Common myeloid progenitor, CD34-positive (primary cell): ENCODE measurements around the gene FAM107B.

ENCODE experiments used
- CTCF ChIA-PET: fragments of 350-600 bp; sonication (Branson Sonifier 250); formaldehyde crosslinking; loops from one replicate; lab custom pipeline; 2021; ENCODE audit warnings: antibody characterized with exemption; lab: Charles Lee
- POLR2A ChIA-PET: fragments of 350-600 bp; sonication (Branson Sonifier 250); formaldehyde crosslinking; loops from one replicate; lab custom pipeline; 2021; ENCODE audit warnings: antibody characterized with exemption; lab: Charles Lee
- DNase-seq, 3 donors: peaks; one replicate each; pipeline versions ENCODE4 v3.0.0 to v3.0.0-alpha.2; 2013
- H3K27ac ChIP-seq, 2 experiments: 1 replicate in 1 of 2; 2 replicates in 1 of 2; pipeline ENCODE4 v1.7.0; 2013; ENCODE audit warnings: inconsistent platforms in 2 of 2, low read length in 2 of 2, mild to moderate bottlenecking in 2 of 2, low read depth in 1 of 2, moderate library complexity in 1 of 2; ENCODE audit not compliant: severe bottlenecking in 2 of 2, insufficient read depth in 1 of 2, poor library complexity in 1 of 2
- H3K27me3 ChIP-seq, 5 experiments: replicated peaks in 2 of 5; 1 replicate in 3 of 5; 2 replicates in 2 of 5; pipeline versions ENCODE4 v1.6.1 to v1.7.0; 2013; ENCODE audit warnings: low read length in 4 of 5, mild to moderate bottlenecking in 2 of 5, moderate library complexity in 2 of 5, inconsistent platforms in 1 of 5; ENCODE audit not compliant: insufficient read depth in 5 of 5, control insufficient read depth in 4 of 5
- H3K36me3 ChIP-seq, 4 experiments: 1 replicate in 2 of 4; 2 replicates in 2 of 4; pipeline versions ENCODE4 v1.6.1 to v1.7.0; 2013; ENCODE audit warnings: low read length in 3 of 4, control low read depth in 1 of 4, mild to moderate bottlenecking in 1 of 4; ENCODE audit not compliant: control insufficient read depth in 4 of 4, insufficient read depth in 4 of 4
- H3K4me1 ChIP-seq, 4 experiments: 1 replicate in 3 of 4; 2 replicates in 1 of 4; pipeline versions ENCODE4 v1.6.1 to v1.7.1; 2013; ENCODE audit warnings: low read length in 3 of 4, mild to moderate bottlenecking in 3 of 4, control low read depth in 1 of 4, inconsistent platforms in 1 of 4, moderate library complexity in 1 of 4; ENCODE audit not compliant: control insufficient read depth in 4 of 4, insufficient read depth in 4 of 4; ENCODE audit errors: control extremely low read depth in 1 of 4
- H3K4me3 ChIP-seq, 7 experiments: 1 replicate in 4 of 7; 2 replicates in 3 of 7; pipeline versions ENCODE4 v1.5.1 to v1.7.0; 2013; ENCODE audit warnings: mild to moderate bottlenecking in 7 of 7, low read length in 6 of 7, moderate library complexity in 6 of 7, inconsistent platforms in 2 of 7, low read depth in 2 of 7, control low read depth in 1 of 7; ENCODE audit not compliant: insufficient read depth in 4 of 7, control insufficient read depth in 1 of 7; ENCODE audit errors: extremely low read depth in 1 of 7
- H3K9me3 ChIP-seq, 5 experiments: 1 replicate in 4 of 5; 2 replicates in 1 of 5; pipeline versions ENCODE4 v1.6.1 to v1.7.1; 2013; ENCODE audit warnings: low read length in 4 of 5, mild to moderate bottlenecking in 2 of 5, inconsistent platforms in 1 of 5, low read depth in 1 of 5, moderate library complexity in 1 of 5; ENCODE audit not compliant: control insufficient read depth in 4 of 5, insufficient read depth in 2 of 5; ENCODE audit errors: control extremely low read depth in 1 of 5
- WGBS: methylation state at CpG from one replicate; pipeline ENCODE4 v1.1.5; 2013; ENCODE audit not compliant: insufficient coverage; 5-methylcytosine and 5-hydroxymethylcytosine counted together

FAM107B gene

DNA sequence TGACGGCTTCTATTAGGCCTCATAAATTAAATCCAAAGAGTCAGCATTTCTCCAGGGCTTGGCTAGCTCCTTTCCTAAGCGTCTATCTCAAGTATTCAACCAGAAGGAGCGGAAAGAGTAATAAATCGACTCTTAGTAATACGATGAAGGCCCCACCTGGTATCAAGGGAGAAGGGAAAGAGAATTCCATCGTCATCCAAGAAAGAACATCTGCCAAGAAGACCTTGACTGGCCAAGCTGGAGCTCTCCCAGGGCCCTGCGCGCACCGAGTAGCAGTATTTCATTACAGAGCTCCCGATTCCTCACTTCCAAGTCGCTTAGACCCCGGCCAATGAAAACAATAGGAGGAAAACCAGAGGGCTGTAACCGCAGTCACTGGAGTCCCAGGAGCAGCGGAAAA, 266.0 kb downstream of the FAM107B start:
- H3K4me3 ChIP-seq, result no peak overlapping the region
- H3K4me1 ChIP-seq, result peaks cover 8 to 15% (median 14%) of the 10 kb centered on the region in 4 experiments
- peaks cover 0 to 14% (median 4%) of the 10 kb centered on the region in 5 experiments for H3K9me3 ChIP-seq
- ChIA-PET POLR2A (no interaction called here), CTCF (interaction anchor here (1.2 to 1.5 kb wide), 3 partner anchors 10 to 314 kb away, joined by 3 to 5 read pairs (median 3); no protein-coding TSS in a partner anchor)
- 99% methylated on average over 13 of the region's 14 CpGs for WGBS
- peaks cover 0 to 17% (median 4%) of the 10 kb centered on the region in 5 experiments for H3K27me3 ChIP-seq
- no peaks in the 10 kb centered on the region for H3K36me3 ChIP-seq
- no peak overlapping the region for H3K27ac ChIP-seq
- no peak for DNase-seq

DNA sequence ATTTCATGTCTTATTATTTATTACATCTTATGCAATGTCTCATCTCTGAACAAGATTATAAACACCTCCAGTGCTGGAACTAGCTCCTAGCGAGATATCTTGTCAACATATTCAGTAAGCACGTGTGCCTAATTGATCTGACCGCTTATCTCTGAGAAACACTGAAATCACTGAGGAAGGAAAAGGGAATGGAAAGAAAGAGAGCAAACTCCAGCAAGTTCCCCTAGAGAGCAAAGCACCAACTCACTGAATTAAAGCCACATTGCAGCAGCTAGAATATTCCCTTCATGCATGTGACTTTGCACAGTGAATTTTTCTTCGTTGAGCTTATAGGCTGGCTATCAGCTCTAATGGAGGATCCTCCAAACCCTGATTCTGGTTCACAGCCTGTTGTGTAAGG, 266.9 kb downstream of the FAM107B start:
- Histone ChIP-seq H3K36me3 (no peaks in the 10 kb centered on the region), H3K9me3 (peaks cover 0 to 14% (median 4%) of the 10 kb centered on the region in 5 experiments), H3K4me1 (peaks cover 8 to 15% (median 14%) of the 10 kb centered on the region in 4 experiments), H3K27me3 (peaks cover 0 to 22% (median 8%) of the 10 kb centered on the region in 5 experiments), H3K4me3 (no peak overlapping the region), H3K27ac (no peak overlapping the region)
- WGBS, result 36% methylated on average over 3 of the region's 4 CpGs
- CTCF ChIA-PET, result interaction anchor here (1.2 kb wide), 1 partner anchor 9 kb away, joined by 3 read pairs; no protein-coding TSS in a partner anchor
- peak in 1 of 3 donors; percentile 10 for DNase-seq
- POLR2A ChIA-PET, result interaction anchor here (0.6 kb wide), 2 partner anchors 280 to 577 kb away, joined by 3 read pairs; no protein-coding TSS in a partner anchor

DNA sequence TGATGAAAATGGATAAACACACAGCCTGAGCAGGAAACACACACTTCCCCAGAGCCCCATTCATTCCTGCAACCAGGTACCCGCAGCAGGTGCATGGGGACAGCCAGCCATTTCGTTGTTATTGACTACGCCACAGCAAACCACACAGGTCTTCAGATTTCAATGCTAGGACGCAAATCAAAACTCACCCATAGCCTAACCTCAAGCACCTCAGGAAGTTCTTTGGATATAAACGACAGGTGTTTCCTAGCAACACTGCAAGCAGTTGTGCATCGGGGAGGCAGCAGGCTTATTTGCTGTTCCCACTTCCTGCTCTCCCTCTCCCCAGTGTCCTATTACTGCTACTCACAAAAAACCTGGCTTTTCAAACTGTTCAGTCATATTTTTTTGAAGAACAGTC, 267.5 kb downstream of the FAM107B start:
- Histone ChIP-seq H3K27ac (no peak overlapping the region), H3K9me3 (peaks cover 0 to 14% (median 4%) of the 10 kb centered on the region in 5 experiments), H3K27me3 (peaks cover 0 to 27% (median 8%) of the 10 kb centered on the region in 5 experiments), H3K36me3 (no peaks in the 10 kb centered on the region), H3K4me1 (peaks cover 8 to 15% (median 14%) of the 10 kb centered on the region in 4 experiments), H3K4me3 (peak overlapping the region in 1 of 7 experiments; percentile 12)
- CTCF ChIA-PET, result no interaction called here
- DNase-seq, result peak; percentile 39 to 77 (median 68)
- WGBS, result 4% methylated on average over 5 of the region's 6 CpGs
- POLR2A ChIA-PET, result interaction anchor here (0.6 kb wide), 1 partner anchor 280 kb away, joined by 3 read pairs; no protein-coding TSS in a partner anchor

DNA sequence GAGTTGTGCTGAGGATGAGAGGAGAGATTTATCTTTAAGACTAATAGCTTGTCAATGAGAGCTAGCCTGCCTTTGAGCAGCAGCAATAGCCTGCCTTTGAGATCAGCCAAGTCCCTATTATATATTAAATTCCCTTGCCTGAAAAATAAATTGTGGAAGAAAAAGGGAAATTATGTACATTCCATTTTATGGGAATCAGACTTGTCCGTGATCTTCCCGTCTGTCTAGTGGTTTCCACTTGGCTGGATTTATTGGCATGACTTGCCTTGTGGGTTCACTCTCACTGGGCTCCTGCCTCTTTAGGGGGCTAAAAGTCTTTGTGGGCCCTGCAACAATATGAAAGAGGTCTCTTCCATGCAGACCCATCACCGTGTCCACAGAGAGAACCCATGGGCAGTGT, 272.3 kb downstream of the FAM107B start:
- Histone ChIP-seq H3K27ac (no peak overlapping the region), H3K9me3 (no peaks in the 10 kb centered on the region), H3K4me1 (peaks cover 6 to 10% (median 8%) of the 10 kb centered on the region in 4 experiments), H3K27me3 (peaks cover 0 to 45% (median 9%) of the 10 kb centered on the region in 5 experiments), H3K36me3 (no peaks in the 10 kb centered on the region), H3K4me3 (no peak overlapping the region)
- ChIA-PET POLR2A (no interaction called here), CTCF (interaction anchor here (1.2 kb wide), 1 partner anchor 14 kb away, joined by 3 read pairs; no protein-coding TSS in a partner anchor)
- no peak for DNase-seq
- WGBS, result 81% methylated on average over 3 of the region's 3 CpGs

DNA sequence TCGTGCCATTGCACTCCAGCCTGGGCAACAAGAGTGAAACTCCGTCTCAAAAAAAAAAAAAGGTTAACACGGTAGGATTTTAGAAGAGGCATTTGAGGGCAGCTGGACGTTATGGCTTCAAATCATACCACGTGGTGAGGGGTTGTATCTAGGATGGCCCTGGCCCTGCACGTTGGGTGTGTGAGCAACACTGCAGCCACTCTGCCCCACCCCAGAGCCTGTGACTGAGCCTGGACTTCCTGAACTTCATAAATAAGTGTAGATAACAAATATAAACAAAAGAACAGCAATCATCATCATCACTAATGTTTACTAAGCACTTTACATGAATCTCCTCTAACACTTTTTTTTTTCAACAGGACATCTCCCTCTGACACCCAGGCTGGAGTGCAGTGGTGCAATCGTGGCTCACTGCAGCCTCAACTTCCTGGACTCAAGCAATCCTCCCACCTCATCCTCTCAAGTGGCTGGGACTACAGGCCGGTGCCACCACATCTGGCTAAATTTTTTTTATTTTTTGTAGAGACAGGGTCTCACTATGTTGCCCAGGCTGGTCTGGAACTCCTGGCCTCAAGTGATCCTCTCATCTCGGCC, 274.4 kb downstream of the FAM107B start:
- no peak for DNase-seq
- no peak overlapping the region for H3K4me3 ChIP-seq
- ChIA-PET POLR2A (no interaction called here), CTCF (interaction anchor here (0.8 to 3.3 kb wide), 4 partner anchors 43 to 605 kb away, joined by 3 to 11 read pairs (median 3); no protein-coding TSS in a partner anchor)
- H3K4me1 ChIP-seq, result no peaks in the 10 kb centered on the region
- H3K27ac ChIP-seq, result no peak overlapping the region
- H3K27me3 ChIP-seq, result peaks cover 0 to 49% (median 11%) of the 10 kb centered on the region in 5 experiments
- 89% methylated on average over 5 of the region's 9 CpGs for WGBS
- H3K36me3 ChIP-seq, result no peaks in the 10 kb centered on the region
- no peaks in the 10 kb centered on the region for H3K9me3 ChIP-seq

DNA sequence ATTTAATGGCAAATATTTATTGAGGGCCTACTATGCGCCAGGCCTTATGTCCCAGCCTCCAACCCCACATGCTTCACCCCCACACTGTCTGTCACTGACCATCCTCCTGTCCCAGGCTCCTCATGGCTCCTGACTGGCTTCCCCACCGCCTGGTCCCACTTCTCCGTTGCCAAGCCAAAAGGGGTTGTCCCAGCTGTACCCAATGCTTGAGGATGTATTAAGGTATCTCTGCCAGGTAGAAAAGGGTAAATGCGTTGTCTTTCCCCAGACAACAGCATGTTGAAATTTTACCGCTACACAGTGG, 275.1 kb downstream of the FAM107B start:
- CTCF ChIA-PET, result interaction anchor here (0.6 to 3.3 kb wide), 9 partner anchors 9 to 606 kb away, joined by 3 to 11 read pairs (median 3); no protein-coding TSS in a partner anchor
- POLR2A ChIA-PET, result no interaction called here
- Histone ChIP-seq H3K4me1 (no peaks in the 10 kb centered on the region), H3K4me3 (no peak overlapping the region), H3K9me3 (no peaks in the 10 kb centered on the region), H3K27ac (no peak overlapping the region), H3K36me3 (no peaks in the 10 kb centered on the region), H3K27me3 (peaks cover 0 to 45% (median 13%) of the 10 kb centered on the region in 5 experiments)
- no peak for DNase-seq
- WGBS, result 85% methylated on average over 5 of the region's 5 CpGs

DNA sequence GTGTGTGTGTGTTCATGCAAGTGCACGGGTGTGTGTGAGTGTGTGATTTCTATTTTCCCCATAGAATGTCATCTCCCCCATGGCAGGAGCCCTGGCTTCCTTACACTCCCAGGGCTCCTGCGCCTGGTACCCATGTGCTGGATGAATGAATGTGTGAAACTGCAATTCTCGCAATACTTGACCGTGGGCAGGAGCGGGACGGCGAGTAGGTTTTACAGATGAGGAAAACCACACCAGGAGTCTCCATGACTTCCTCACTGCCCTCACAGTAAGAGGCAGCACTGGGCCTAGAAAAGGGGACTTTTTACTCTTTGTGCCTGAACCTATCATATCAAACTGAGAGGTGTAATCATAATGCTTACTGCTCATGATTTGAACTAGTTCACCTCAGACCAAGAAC, 276.4 kb downstream of the FAM107B start:
- Histone ChIP-seq H3K27ac (no peak overlapping the region), H3K4me1 (no peaks in the 10 kb centered on the region), H3K27me3 (peaks cover 0 to 42% (median 12%) of the 10 kb centered on the region in 5 experiments), H3K36me3 (no peaks in the 10 kb centered on the region), H3K4me3 (no peak overlapping the region), H3K9me3 (no peaks in the 10 kb centered on the region)
- ChIA-PET CTCF (interaction anchor here (1.0 to 3.3 kb wide), 7 partner anchors 10 to 609 kb away, joined by 3 to 11 read pairs (median 5); no protein-coding TSS in a partner anchor), POLR2A (no interaction called here)
- DNase-seq, result no peak
- 68% methylated on average over 5 of the region's 7 CpGs for WGBS
